Immature natural killer cell (primary cell): ENCODE results near the gene DIP2C. TPM values are rescaled to one million over a fixed set of nuclear protein-coding genes. Genes with fewer than 3 reads are reported as not detected.

ENCODE experiments used
- DNase-seq, 3 donors: peaks; one replicate each; pipeline ENCODE4 v3.0.0; 2022; ENCODE audit warnings: mixed read lengths in 1 of 3
- H3K27ac Mint-ChIP-seq, 6 donors: one replicate each; pipeline ENCODE4 v1.8.0; 2020; ENCODE audit warnings: mixed read lengths in 6 of 6, mild to moderate bottlenecking in 5 of 6, inconsistent platforms in 4 of 6, moderate library complexity in 3 of 6
- H3K27me3 Mint-ChIP-seq, 3 donors: one replicate each; pipeline ENCODE4 v1.8.0; 2020 to 2021; ENCODE audit warnings: low read depth in 3 of 3, mild to moderate bottlenecking in 3 of 3, mixed read lengths in 3 of 3, moderate library complexity in 3 of 3, inconsistent platforms in 1 of 3
- H3K36me3 Mint-ChIP-seq, 3 donors: one replicate each; pipeline ENCODE4 v1.8.0; 2020; ENCODE audit warnings: mixed read lengths in 3 of 3, inconsistent platforms in 2 of 3, mild to moderate bottlenecking in 2 of 3
- H3K4me1 Mint-ChIP-seq, 2 donors: one replicate each; pipeline ENCODE4 v1.8.0; 2020; ENCODE audit warnings: inconsistent platforms in 2 of 2, mild to moderate bottlenecking in 2 of 2, mixed read lengths in 2 of 2, moderate library complexity in 1 of 2
- H3K4me3 Mint-ChIP-seq, 5 donors: one replicate each; pipeline ENCODE4 v1.8.0; 2020; ENCODE audit warnings: mild to moderate bottlenecking in 5 of 5, mixed read lengths in 5 of 5, inconsistent platforms in 3 of 5, moderate library complexity in 3 of 5
- H3K9me3 Mint-ChIP-seq, 6 donors: one replicate each; pipeline ENCODE4 v1.8.0; 2020; ENCODE audit warnings: mild to moderate bottlenecking in 6 of 6, mixed read lengths in 6 of 6, inconsistent platforms in 4 of 6, moderate library complexity in 3 of 6
- polyA plus RNA-seq, 3 donors: library from polyadenylated mRNA; unstranded; fragments of 300-500 nt; fragmentation: Illumina TruSeq; gene quantifications; one replicate each; pipeline ENCODE4 v1.2.3, GENCODE V29; 2021

The DIP2C gene
- polyA plus RNA-seq, 3 donors from 2014 or later: 0.06 to 0.41 TPM; not detected in 1

DNA sequence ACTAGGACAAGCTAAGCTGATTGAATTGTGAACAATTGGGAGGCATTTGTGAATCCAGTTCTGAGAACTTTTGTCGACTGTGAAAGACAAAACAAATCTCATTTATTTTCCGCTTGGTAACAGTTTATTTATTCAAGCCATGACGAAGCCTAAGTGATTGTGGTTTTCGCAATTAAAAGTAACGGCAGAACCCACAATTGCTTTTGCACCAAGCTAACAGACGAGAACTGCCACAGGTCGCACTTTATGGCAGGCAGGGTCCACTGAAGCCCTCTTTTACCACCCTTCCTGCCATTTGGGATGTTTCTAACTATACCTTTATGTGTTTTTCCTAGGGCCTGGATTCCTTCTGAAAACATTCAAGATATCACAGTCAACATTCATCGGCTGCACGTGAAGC, 443.0 kb downstream of the DIP2C start:
- H3K36me3 Mint-ChIP-seq: peaks cover 48 to 57% (median 56%) of the 10 kb centered on the region in 3 donors
- H3K9me3 Mint-ChIP-seq: no peaks in the 10 kb centered on the region
- peaks cover 21 to 22% of the 10 kb centered on the region in 2 donors for H3K4me1 Mint-ChIP-seq
- peak; percentile 37 to 63 (median 50) for DNase-seq
- peaks cover 0 to 7% (median 2%) of the 10 kb centered on the region in 3 donors for H3K27me3 Mint-ChIP-seq
- peak overlapping the region; percentile 2 to 66 (median 42) for H3K4me3 Mint-ChIP-seq
- H3K27ac Mint-ChIP-seq: peak overlapping the region; percentile 6 to 85 (median 55)

GRCh38 chr10:244227-244626, 445.2 kb downstream of the DIP2C start:
- Mint-ChIP-seq H3K36me3 (peaks cover 39 to 48% (median 47%) of the 10 kb centered on the region in 3 donors), H3K27ac (peak overlapping the region in 1 of 6 donors; percentile 52), H3K9me3 (no peaks in the 10 kb centered on the region), H3K4me3 (no peak overlapping the region), H3K4me1 (peaks cover 21 to 22% of the 10 kb centered on the region in 2 donors), H3K27me3 (peaks cover 0 to 5% (median 0%) of the 10 kb centered on the region in 3 donors)
- no peak for DNase-seq

DNA sequence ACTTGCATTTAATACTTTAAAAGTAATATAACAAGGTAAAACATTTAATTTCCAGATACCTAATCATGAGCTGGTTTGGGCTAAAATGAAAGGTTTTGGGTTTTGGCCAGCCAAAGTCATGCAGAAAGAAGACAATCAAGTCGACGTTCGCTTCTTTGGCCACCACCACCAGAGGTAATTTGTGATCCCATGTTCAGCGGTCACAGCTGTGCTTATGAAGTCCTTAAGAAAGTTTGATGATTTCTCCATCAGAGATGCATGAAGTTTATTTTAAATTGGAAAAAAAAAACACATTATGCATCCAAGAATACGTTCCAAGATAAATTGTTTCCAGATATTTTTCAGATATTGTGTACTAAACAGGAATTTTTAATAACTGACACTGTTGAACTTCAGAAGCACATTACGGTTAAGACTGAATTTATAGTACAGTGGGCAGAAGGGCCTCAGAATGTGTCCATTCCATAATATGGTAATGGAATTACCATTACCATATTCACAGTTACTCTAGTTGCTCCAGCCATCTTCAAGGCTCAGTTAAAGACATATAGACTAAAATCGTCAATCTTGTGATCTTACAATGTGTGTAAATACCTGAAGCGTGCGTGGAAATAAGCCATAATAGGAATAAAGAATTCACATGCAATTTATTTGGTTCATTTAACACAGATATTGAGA, 447.4 kb downstream of the DIP2C start:
- H3K27me3 Mint-ChIP-seq: peaks cover 0 to 5% (median 0%) of the 10 kb centered on the region in 3 donors
- H3K36me3 Mint-ChIP-seq: peaks cover 25 to 35% (median 27%) of the 10 kb centered on the region in 3 donors
- peaks cover 18 to 19% of the 10 kb centered on the region in 2 donors for H3K4me1 Mint-ChIP-seq
- no peak overlapping the region for H3K4me3 Mint-ChIP-seq
- H3K27ac Mint-ChIP-seq: no peak overlapping the region
- H3K9me3 Mint-ChIP-seq: no peaks in the 10 kb centered on the region
- no peak for DNase-seq

DNA sequence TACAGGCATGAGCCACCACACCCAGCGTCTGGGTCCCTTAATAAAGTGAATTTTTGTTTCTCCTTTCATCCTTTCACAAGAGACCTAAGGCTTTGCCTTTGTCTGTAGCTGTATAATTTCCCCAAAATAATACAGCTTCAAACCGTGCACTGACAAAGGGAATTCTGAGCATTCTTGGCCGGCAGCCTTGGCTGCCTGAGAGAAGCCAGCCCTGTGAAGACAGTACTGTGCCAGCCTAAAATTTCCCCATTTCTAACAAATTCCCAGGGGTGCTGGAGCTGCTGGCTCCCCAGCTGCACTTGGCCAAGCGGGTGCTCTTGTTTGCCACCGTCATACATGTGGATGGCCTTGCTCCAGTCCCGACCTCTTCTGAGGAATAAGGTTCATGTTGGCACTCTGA, 448.0 kb downstream of the DIP2C start:
- H3K4me3 Mint-ChIP-seq: no peak overlapping the region
- peak overlapping the region in 1 of 6 donors; percentile 30 for H3K27ac Mint-ChIP-seq
- H3K36me3 Mint-ChIP-seq: peaks cover 22 to 31% (median 27%) of the 10 kb centered on the region in 3 donors
- DNase-seq: no peak
- no peaks in the 10 kb centered on the region for H3K9me3 Mint-ChIP-seq
- H3K4me1 Mint-ChIP-seq: peaks cover 11 to 13% of the 10 kb centered on the region in 2 donors
- peaks cover 0 to 5% (median 0%) of the 10 kb centered on the region in 3 donors for H3K27me3 Mint-ChIP-seq

DNA sequence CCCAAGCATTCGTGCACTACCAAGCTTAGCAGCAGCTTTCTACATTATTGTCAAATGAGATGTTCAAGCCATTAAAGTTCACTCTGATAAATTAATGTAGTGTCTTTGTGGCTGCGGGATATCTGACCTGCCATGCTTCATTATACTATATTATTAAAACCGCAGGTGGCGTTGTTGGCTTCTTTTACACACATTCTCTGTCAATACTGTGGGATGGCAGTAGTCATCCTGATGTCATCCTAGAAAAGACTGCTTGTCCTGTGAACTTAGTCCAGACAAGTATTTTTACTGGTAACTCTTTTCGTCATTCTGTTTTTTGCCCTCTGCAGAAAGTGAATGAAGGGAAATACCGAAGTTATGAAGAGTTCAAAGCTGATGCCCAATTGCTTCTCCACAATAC, 450.4 kb downstream of the DIP2C start:
- H3K4me1 Mint-ChIP-seq: peaks cover 11 to 19% of the 10 kb centered on the region in 2 donors
- H3K36me3 Mint-ChIP-seq: peaks cover 16 to 22% (median 20%) of the 10 kb centered on the region in 3 donors
- H3K9me3 Mint-ChIP-seq: no peaks in the 10 kb centered on the region
- no peaks in the 10 kb centered on the region for H3K27me3 Mint-ChIP-seq
- H3K27ac Mint-ChIP-seq: no peak overlapping the region
- DNase-seq: no peak
- H3K4me3 Mint-ChIP-seq: no peak overlapping the region

- H3K4me1 Mint-ChIP-seq: peaks cover 11 to 23% of the 10 kb centered on the region in 2 donors
- no peak overlapping the region for H3K27ac Mint-ChIP-seq
- H3K4me3 Mint-ChIP-seq: no peak overlapping the region
- H3K36me3 Mint-ChIP-seq: peaks cover 12 to 18% (median 16%) of the 10 kb centered on the region in 3 donors
- H3K9me3 Mint-ChIP-seq: no peaks in the 10 kb centered on the region
- DNase-seq: no peak
- H3K27me3 Mint-ChIP-seq: no peaks in the 10 kb centered on the region
These were observed 453.6 kb downstream of the DIP2C start for GRCh38 chr10:235915-236314.

GRCh38 chr10:234708-235406, 454.6 kb downstream of the DIP2C start:
- no peaks in the 10 kb centered on the region for H3K27me3 Mint-ChIP-seq
- no peak overlapping the region for H3K4me3 Mint-ChIP-seq
- H3K9me3 Mint-ChIP-seq: no peaks in the 10 kb centered on the region
- H3K27ac Mint-ChIP-seq: peak overlapping the region in 1 of 6 donors; percentile 70
- H3K4me1 Mint-ChIP-seq: peaks cover 11 to 26% of the 10 kb centered on the region in 2 donors
- no peak for DNase-seq
- H3K36me3 Mint-ChIP-seq: peaks cover 12 to 16% (median 15%) of the 10 kb centered on the region in 3 donors

- H3K36me3 Mint-ChIP-seq: peaks cover 3 to 10% (median 4%) of the 10 kb centered on the region in 3 donors
- no peak overlapping the region for H3K4me3 Mint-ChIP-seq
- H3K4me1 Mint-ChIP-seq: peaks cover 21 to 39% of the 10 kb centered on the region in 2 donors
- peak overlapping the region in 1 of 6 donors; percentile 6 for H3K27ac Mint-ChIP-seq
- DNase-seq: no peak
- H3K9me3 Mint-ChIP-seq: no peaks in the 10 kb centered on the region
- no peaks in the 10 kb centered on the region for H3K27me3 Mint-ChIP-seq
These were observed 456.6 kb downstream of the DIP2C start for GRCh38 chr10:232878-233277.

- peaks cover 3 to 10% (median 4%) of the 10 kb centered on the region in 3 donors for H3K36me3 Mint-ChIP-seq
- no peak overlapping the region for H3K27ac Mint-ChIP-seq
- no peaks in the 10 kb centered on the region for H3K27me3 Mint-ChIP-seq
- H3K9me3 Mint-ChIP-seq: no peaks in the 10 kb centered on the region
- H3K4me1 Mint-ChIP-seq: peaks cover 23 to 47% of the 10 kb centered on the region in 2 donors
- no peak overlapping the region for H3K4me3 Mint-ChIP-seq
- DNase-seq: no peak
These were observed 457.4 kb downstream of the DIP2C start for GRCh38 chr10:232061-232460.

DNA sequence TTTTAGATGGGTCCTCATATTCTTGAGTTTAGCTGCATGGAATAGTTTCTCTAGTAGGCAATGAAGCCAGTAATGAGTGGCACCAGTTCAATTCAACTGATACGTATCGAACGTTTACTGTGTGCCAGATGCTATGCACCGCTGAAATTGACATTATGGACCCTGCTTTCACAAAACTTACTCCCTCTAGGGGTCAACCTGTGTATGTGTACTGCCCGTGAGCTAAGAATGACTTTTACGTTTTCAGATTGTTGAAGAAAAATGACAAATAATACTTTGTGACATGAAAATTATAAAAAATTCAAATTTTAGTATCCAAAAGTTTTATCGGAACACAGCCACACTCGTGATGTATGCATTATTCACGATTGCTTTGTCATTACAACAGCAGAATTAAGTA, 458.7 kb downstream of the DIP2C start:
- Mint-ChIP-seq H3K4me1 (peaks cover 18 to 42% of the 10 kb centered on the region in 2 donors), H3K27ac (no peak overlapping the region), H3K27me3 (no peaks in the 10 kb centered on the region), H3K4me3 (no peak overlapping the region), H3K36me3 (peaks cover 0 to under 1% (median 0%) of the 10 kb centered on the region in 3 donors), H3K9me3 (no peaks in the 10 kb centered on the region)
- DNase-seq: no peak

- Mint-ChIP-seq H3K9me3 (no peaks in the 10 kb centered on the region), H3K27ac (peak overlapping the region in 5 of 6 donors; percentile 13 to 63 (median 21)), H3K36me3 (peaks cover 0 to 1% (median 0%) of the 10 kb centered on the region in 3 donors), H3K27me3 (no peaks in the 10 kb centered on the region), H3K4me3 (no peak overlapping the region), H3K4me1 (peaks cover 12 to 31% of the 10 kb centered on the region in 2 donors)
- no peak for DNase-seq
These were observed 461.1 kb downstream of the DIP2C start for GRCh38 chr10:228366-228765.

DNA sequence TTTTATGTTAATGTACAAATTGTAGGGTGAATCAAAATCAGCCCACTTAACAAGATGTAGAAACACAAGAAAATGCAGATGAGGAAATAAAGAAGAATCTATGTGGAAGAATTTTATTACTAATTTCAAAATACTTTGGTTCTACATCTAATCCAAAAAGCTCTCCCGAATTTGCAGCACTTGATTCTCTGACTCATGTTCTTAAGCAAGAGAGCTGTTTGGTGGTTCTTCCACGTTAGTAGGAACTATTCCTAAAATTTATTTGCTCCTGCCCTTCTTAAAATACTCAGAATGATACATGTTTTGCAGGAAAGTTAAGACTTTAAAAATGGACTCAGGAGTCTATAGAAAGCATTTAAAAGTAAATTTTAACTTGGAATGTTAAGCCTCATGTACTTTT, 462.5 kb downstream of the DIP2C start:
- Mint-ChIP-seq H3K4me1 (peaks cover 12 to 34% of the 10 kb centered on the region in 2 donors), H3K4me3 (no peak overlapping the region), H3K9me3 (no peaks in the 10 kb centered on the region), H3K27me3 (peaks cover 0 to 1% (median 0%) of the 10 kb centered on the region in 3 donors), H3K27ac (no peak overlapping the region), H3K36me3 (peaks cover 0 to 4% (median 0%) of the 10 kb centered on the region in 3 donors)
- no peak for DNase-seq

DNA sequence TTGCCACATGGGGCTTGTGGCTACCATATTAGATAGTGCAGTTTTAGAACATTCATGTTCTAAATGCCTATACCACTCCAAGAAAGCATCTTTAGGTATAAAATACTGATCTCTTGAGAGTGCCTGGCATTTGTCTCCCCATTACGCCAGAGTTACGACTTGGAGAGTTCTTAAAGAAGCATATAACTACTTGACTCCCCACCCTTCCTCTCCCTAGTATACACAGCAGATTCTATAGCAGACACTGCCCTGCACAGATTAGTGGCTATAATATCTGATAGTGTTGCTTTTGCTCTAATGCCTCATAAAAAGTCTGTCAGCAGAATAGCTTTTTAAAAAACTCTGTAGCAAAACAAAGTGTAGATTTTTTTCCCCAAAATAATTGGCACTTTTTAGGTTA, 463.4 kb downstream of the DIP2C start:
- Mint-ChIP-seq H3K4me3 (no peak overlapping the region), H3K36me3 (peaks cover 0 to 4% (median 0%) of the 10 kb centered on the region in 3 donors), H3K9me3 (no peaks in the 10 kb centered on the region), H3K27ac (peak overlapping the region in 1 of 6 donors; percentile 22), H3K27me3 (peaks cover 0 to 1% (median 0%) of the 10 kb centered on the region in 3 donors), H3K4me1 (peaks cover 16 to 38% of the 10 kb centered on the region in 2 donors)
- no peak for DNase-seq

- peaks cover 28 to 49% of the 10 kb centered on the region in 2 donors for H3K4me1 Mint-ChIP-seq
- no peaks in the 10 kb centered on the region for H3K9me3 Mint-ChIP-seq
- H3K4me3 Mint-ChIP-seq: no peak overlapping the region
- DNase-seq: no peak
- peaks cover 0 to 4% (median 0%) of the 10 kb centered on the region in 3 donors for H3K36me3 Mint-ChIP-seq
- peaks cover 0 to 1% (median 0%) of the 10 kb centered on the region in 3 donors for H3K27me3 Mint-ChIP-seq
- no peak overlapping the region for H3K27ac Mint-ChIP-seq
These were observed 464.9 kb downstream of the DIP2C start for GRCh38 chr10:224571-224970.
